CD4-positive, alpha-beta T cell treated with Interleukin-12 subunit alpha and Interleukin-12 subunit beta, for 1 hour (primary cell): ENCODE data around the gene SLC38A9.

Experiments used
- DNase-seq: peaks from one replicate; pipeline ENCODE4 v3.0.0-alpha.2; 2020

The SLC38A9 gene

DNA sequence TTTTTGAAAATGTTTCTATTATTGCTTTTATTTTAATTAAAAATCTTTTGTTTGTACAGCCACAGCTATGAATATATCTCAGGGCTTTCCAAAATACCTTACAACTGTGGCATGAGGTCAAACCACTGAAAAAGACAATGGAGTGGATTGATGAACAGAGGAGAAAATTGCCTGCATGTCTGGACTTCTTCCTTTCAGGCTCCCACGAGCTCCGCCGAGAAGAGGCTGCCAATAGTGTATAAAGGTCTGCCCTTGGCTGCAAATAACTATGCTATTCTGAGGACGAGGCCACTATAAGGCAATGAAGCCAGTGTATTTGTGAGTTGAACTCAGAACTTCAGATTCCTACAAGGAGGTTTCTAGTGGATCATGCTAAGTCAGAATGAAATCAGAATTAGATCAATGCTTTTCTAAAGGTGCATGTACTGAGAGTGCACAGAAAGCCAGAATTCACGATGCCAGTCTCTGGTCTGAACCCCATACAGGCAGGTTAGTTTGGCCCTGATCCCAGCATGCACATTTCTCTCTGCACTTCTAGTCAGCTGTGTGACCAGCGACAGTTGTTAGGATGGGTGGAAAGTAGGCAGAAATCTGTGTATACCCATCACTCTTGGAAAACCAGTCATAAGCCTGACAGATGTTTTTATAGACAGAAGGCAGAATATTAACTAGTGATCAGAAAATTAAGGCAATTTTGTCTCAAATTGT, 134.6 kb downstream of the SLC38A9 start:
- no peak for DNase-seq

- no peak for DNase-seq
These were observed 135.5 kb downstream of the SLC38A9 start for GRCh38 chr5:55576661-55577060.
